ENCODE results near the gene SLC39A7.
A peak's percentile ranks its signal among the peaks of the same experiment; 100 is the strongest.

SLC39A7 gene

DNA sequence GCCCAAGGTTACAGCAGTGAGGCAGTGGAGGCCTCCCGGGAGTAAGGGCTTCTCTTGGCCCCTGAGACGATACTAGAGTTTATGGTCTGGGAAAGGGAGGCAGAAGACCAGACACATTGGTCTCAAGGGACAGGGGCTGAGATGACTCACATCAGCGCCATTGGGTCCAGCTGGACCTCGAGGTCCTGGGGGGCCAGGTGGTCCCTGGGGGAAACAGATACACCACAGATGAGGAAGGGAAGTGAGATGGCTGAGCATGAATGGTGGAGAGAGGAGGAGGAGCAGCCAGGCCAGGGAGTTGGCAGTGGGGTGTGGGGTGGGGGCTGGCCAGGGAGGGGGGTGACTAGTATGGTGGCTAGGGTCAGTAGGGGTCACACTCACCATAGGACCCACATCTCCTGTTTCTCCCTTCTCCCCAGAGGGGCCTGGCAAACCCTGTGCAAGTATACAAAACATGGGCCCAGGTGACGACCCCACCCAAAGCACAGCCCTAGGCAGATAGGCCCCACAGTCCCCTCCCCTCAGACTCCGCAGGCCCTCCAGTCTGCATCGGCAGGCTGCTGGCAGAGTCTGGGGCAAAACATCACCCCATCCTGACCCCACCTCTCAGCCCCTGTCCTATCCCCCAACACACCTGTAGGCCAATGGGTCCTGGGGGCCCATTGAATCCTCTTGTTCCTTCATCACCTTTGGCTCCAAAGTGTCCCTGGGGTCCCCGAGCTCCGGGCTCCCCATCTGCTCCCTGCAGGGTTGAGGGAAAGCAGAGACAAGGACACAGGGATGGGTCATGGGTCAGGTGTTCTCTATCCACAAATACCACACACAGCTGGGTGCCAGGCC, 30.3 kb upstream of the SLC39A7 start:
- no peak for DNase-seq (ENCODE audit: low spot score)

DNA sequence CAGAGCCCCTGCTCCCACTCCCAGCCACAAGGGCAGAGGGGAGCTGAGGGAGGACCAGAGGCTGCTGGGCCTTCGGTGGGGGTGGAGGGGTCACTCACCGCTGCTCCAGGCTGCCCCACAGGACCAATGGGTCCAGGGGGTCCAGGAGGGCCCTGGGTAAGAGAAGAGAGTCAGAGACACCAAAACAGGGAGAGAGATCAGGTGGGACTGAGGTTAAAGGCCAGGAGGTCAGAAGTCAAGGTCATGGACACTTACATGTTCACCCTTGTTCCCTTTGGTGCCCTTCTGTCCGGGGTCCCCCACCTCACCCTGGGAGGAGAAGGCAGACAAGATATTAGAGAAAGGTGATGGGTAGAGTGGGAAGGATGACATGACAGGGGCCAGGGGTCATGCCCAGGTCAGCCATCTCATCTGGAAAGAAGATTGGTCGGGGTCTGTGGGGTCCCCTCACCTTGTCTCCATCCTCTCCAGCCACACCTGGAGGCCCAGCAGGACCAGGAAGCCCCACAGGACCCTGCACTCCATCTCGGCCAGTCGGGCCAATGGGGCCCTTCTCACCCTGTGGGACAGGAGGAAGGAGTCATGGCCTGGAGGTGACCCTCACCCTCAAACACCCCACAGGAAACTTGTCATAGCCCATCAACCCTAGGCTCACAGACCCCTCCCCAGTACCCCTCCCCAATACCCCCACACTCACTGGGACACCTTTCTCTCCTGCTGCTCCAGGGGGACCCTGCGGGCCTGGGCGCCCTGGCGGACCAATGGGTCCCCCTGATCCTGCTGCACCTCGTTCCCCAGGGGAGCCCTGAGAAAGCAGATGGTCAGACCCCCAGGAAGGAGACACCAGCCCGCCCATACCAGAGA, 29.4 kb upstream of the SLC39A7 start:
- DNase-seq (ENCODE audit: low spot score): no peak

DNA sequence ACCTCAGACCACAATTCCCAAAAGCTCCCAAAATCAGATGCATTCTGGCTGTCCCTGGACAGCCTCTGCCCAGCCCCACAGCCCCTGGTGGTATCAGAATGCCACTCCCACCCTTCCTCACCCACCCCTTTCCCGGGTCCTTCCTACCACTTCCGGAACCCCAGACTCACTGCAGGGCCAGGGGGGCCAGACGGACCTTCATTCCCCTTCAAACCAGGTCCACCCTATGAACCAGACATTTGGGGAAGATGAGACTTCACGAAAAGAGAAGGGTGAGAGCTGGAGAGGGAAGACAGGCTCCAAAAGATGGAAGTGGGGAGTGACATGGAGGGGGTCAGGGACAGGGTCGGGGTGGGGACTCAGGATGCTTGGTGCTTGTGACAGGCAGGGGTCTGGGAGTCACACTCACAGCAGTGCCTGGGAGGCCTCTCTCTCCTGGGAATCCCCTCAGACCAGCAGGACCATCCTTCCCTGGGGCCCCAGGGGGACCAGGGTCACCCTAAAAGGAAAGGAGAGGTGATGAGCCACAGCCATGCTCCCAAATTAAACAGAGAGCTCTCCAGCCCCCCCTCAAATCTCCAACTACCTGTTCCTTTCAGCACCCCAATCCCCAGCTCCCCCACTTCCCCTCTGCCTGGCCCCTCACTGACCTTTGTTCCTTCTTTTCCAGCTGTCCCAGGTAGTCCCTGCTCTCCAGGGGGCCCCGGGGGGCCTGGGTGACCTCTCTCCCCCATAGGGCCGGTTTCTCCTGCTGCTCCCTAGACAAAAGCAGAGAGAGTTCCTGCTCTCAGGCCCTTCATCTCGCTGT, 28.6 kb upstream of the SLC39A7 start:
- DNase-seq (ENCODE audit: low spot score): no peak

DNA sequence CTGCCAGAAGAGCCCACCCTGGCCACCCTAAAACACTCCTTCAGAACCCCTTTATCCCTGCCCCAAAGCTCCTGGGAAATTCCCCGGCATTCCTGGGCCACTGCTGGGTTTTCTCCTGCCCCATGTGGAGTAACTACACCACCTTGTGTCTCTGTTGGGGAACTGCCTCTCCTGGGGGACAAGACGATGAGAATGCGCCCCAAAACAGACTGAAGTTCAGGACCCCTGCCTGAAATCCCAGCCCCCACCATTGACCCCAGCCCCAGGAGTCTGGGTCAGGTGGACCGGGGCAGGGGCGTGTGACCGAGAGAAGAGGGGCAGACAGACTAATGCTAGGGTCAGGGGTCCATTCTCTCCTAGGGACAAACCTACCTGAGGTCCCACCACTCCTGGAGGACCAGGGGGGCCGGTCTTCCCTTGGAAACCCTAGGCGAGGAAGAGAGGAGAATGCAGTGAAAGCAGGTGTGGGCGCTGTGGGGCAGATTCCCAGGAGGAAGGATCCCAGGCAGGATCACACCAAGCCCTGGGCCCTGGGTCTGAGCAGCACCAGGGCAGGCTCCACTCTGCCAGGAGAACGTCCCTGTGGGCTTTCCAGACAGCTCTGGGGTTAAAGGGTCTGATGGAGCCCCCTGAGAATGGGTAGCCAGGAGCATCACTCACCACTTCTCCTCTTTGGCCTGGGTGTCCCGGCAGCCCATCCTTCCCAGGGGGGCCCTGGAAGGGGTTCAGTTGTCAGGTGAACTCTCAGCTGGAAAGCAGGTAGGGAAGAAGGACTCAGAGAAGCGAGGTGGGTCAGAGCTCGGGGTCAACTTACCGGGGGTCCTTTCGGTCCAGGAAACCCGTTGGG, 27.8 kb upstream of the SLC39A7 start:
- peak; percentile 77 for DNase-seq (ENCODE audit: low spot score)

GRCh38 chr6:33173535-33174180, 27.0 kb upstream of the SLC39A7 start:
- DNase-seq (ENCODE audit: low spot score): no peak

- DNase-seq (ENCODE audit: low spot score): no peak
Measured at GRCh38 chr6:33174784-33175183, 25.9 kb upstream of the SLC39A7 start.

DNA sequence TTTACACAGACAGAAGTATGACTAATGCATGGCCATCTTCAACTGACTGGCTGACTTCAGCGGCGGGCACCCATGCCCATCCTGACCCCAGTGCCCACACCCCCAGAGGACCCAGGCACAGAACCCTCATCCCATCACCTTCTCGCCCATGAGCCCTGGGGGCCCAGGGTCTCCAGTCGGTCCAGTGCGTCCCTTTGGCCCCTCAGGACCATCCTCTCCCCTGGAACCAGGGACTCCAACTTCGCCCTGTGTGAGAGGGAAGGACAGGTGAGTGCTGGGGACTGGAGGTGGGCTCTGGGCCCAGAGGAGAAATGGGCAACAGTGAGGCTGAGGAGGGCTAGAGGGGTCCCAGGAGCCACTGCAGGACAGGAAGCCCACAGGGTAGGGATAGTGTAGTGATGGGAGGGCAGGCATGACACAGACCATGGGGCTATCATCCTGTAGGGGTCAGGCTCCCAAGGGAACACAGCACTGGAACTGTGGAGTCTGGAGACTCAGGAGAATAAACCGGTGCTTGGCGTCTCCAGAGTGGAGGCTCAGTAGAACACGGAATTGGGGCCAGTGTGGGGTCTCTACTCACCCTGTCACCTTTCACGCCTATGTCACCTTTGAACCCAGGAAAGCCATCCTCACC, 25.1 kb upstream of the SLC39A7 start:
- no peak for DNase-seq (ENCODE audit: low spot score)

DNA sequence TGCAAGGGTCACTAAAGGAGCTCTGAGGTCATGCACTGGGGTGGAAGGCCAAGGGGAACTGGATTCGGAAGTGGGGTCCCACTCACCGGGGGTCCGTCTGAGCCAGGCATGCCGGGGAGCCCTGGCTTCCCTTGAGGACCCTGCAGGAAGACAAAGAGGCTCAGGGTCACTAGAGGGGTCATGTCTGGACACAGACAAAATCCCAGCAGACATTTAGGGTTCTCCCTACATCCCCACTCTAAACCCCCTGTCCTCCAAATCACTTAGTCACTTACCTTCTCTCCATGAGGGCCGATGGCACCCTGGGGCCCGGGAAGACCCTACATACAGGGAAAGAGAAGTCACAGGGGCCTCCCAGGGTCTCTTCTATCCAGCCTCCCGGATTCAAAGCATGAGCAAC, 23.8 kb upstream of the SLC39A7 start:
- no peak for DNase-seq (ENCODE audit: low spot score)

- no peak for DNase-seq (ENCODE audit: low spot score)
Measured at GRCh38 chr6:33177552-33178446, 22.9 kb upstream of the SLC39A7 start.

DNA sequence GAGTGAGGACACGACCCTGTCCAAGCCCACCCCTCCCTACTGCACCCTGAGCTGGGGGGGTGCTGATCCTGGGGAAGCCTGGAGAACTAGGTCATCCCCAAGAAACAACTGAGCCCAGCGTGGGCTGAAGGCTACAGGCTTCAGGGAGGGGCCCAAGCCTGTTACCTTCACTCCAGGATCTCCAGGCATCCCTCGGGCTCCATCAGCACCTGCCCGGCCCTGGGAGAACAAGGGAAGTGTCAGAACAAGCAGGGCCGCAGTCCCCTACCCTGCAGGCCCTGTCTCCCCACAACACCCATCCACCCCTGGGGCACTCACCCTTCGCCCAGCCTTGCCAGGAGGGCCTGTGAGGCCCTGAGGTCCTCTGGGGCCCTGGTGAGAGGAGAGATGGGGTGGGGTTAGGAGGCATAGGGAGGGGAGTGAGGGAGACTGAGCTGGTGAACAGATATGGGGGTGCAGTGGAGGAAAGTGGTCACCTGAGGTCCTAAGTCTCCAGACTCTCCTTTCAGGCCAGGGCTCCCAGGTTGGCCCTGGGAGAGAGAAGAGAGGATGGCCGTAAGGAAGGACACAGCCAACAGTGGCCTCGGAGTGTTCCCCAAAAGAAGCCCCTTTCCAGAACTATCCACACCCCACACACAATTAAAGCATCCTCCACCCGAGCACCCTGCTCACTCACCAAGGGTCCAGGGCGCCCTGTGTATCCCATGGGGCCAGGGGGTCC, 21.8 kb upstream of the SLC39A7 start:
- DNase-seq (ENCODE audit: low spot score): no peak

DNA sequence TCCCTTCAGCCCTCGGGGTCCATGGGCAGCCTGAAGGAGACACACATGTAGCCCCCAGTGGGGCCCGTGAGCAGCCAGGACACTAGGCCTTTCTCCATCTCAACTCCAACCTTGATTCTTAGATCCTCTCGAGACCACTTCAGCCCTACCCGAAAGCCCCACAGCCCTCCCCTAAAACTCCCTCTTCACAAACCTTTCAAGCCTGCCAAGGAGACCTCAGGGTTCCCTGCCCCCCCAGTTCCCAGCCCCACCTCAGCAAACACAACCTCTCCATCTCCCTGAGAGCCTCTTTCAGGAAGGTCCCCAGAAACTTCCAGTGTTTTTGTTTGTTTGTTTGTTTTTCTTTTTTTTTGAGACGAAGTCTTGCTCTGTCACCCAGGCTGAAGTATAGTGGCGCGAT, 19.5 kb upstream of the SLC39A7 start:
- DNase-seq (ENCODE audit: low spot score): no peak

- no peak for DNase-seq (ENCODE audit: low spot score)
Measured at GRCh38 chr6:33183071-33183683, 17.5 kb upstream of the SLC39A7 start.

DNA sequence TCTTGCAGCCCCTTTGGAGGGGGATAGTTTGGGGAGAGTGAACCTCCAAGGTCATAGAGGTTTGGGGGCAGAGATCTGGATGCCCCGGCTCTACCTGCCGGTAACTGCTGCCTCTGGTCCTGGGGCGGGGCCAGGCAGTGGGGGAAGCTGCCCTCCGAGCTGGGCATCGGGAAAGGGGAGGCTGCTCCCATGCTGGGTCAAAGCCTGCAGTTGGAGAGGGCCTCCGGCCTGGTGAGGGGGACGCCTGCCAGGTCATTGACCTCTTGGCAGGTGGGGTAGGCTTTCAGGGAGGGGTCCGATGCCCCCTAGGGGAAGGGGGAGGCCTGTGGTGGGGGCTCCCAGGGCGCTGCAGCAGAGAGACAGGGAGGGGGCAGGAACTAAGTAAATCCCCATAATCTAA, 15.5 kb upstream of the SLC39A7 start:
- no peak for DNase-seq (ENCODE audit: low spot score)

- DNase-seq (ENCODE audit: low spot score): no peak
Measured at GRCh38 chr6:33185654-33186187, 14.9 kb upstream of the SLC39A7 start.

GRCh38 chr6:33187809-33188208, 12.9 kb upstream of the SLC39A7 start:
- DNase-seq (ENCODE audit: low spot score): no peak

GRCh38 chr6:33189164-33189563, 11.5 kb upstream of the SLC39A7 start:
- no peak for DNase-seq (ENCODE audit: low spot score)

GRCh38 chr6:33189625-33190448, 10.8 kb upstream of the SLC39A7 start:
- DNase-seq (ENCODE audit: low spot score): no peak
